Activated CD8-positive, alpha-beta memory T cell treated with anti-CD3 and anti-CD28 coated beads, Interleukin-2, amount 50 U/mL, for 1 hour (primary cell): ENCODE measurements around the gene SLCO3A1.

Experiments
- DNase-seq: peaks from one replicate; pipeline ENCODE4 v3.0.0-alpha.2; 2020; ENCODE audit errors: extremely low read depth

The SLCO3A1 gene

DNA sequence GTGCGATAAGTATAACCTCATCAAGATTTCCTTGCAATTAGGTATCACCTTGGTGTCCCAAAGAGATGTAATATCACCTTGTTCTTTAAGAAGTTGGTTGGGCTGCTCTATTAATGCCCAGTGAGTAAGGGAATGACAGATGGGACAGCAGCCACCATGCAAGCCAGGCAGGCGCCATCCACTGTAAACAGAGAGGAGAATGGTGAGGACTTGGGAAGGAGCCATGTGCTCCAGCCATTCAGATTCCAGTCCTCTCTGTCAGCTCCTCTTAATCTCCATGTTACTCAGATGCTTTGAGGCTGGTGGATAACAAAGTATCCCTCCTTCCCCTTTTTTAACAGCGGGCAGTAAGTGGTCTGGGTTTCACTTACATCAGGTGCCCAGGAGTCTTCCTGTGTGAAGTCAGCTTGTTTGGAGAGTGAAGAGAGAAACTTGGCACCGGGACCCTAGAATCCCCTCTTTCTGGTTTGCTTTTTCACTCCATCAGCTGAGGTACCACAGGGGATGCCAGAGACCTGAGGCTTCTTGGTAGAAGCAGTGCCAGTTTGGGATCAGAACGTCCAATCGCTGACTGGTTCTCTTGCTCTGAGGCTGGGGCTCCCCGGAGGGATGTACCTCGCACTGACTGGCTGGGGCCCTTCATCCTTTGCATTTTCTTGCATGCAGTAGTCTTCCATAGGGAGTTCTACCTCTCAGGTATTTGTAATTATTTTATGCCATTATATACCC lies 29.5 kb downstream of the SLCO3A1 start:
- DNase-seq, result no peak

DNA sequence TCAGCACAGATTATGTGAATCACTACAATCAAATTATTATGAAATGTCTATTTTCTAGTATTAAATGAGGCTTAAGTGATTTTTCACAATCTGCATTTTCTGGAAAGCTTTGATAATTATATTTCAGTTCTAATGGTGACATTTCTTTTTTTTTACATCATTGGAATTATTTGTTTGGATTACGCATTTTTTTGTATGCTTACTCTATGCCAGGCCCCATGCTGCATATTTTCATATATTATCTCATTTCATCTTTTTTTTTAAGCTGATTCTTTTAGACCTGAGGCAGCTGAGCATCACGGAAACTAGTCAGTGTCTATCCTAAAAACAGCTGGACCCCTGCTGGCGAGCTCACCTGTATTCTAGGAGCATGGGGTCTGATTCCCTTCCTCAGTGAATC lies 31.1 kb downstream of the SLCO3A1 start:
- no peak for DNase-seq

DNA sequence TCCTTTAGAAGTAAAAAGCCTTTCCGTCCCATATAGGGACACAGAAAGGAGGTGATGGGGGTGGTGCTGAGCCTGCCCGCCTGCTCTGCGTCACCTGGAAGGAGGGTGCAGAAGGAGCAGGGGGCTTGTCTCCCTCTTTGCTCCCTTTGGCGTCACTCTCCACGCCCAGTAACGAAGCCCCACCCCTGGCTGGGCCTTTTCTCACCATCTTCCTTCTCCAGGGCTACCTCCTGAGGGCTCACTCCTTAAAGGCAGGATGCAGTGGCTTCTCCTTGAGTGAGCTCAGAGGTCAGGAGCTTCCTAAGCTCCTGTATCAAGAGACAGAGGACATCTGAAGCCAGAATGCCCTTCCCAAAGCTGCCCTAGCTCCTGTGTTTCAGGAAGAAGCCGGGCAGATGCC lies 31.5 kb downstream of the SLCO3A1 start:
- DNase-seq, result no peak

DNA sequence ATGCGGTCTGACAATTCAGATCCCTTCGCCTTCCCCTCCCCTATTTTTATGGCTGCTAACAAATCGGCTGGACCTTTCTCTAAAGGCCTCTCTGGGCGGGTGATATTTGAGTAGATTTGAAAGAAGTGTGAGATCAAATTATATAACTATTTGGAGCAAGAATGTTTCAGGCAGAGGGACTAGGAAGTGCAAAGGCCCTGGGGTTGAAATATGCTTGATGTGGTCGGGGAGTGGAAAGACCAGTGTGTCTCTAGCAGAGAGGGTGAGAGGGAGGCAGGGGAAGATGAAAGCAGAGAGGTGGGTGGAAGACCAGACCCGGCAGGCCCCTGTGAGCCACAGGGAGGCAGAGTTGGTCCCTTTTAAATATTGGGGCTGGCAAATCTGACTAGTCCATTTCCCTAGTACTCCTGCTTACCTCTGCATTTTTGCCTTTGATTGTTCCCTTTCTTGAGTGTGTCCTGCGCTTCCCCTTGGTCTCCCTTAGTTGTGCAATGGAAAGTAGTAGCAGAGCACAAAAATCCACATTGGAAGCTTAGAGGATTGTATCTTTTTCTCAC lies 32.3 kb downstream of the SLCO3A1 start:
- no peak for DNase-seq

DNA sequence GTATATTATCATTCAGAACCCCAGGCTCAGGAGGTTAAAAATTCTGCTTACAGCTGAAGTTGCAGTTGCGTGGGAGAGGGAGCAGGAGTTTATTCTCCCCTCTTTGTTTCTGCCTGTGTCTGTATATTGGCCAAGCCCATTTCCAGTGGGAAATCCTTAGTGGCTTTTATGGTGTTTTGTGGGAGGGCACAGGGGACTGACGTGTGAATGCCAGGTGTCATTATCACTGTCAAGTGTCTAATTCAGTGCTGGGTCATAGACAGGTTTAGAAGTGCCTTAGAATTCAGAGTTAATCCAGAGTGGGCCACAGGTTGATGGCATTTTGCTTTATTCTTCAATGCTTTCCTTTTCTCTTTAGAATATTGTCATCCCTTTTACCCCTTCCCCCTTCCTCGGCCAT lies 33.4 kb downstream of the SLCO3A1 start:
- DNase-seq, result no peak

DNA sequence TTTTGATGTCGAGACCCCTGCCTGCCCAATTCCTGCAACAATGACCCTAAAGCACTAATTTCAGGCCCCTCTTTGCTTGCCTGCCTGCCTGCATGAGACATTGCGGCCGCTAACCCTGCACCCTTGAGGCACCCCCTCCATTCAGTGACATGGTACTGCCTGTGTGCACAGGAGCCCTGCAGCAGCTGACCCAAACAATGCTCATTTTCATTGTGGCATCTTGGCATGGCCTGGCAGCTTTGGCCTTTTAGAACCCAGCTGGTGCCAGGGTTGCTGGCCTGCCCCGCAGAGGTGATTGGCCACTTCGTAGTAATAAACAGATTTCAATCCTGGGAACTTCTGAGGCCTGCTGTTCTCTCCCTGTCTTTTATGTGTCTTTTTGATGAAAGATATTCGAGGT lies 33.8 kb downstream of the SLCO3A1 start:
- no peak for DNase-seq

DNA sequence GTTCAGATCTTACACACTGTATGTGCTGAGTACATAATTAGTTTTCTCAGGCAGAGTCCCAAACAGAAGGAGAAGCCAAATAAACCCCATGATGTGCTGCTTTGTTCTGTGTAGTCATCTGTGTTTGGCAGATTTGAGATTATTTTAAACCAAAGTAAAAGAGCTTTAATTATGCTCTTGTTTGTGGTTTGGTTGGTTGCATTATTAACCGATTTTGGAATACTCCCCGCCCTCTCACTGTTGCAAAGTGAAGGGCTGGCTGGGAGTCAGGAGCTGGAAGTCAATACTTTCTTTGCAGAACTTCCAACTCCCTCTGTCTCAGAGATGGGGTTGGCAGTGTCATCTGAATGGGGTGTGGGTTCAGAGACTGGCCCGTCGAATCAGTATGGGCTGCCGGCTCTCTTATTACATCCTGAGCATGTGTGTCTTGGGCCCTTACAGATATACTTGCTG lies 34.4 kb downstream of the SLCO3A1 start:
- DNase-seq, result no peak

DNA sequence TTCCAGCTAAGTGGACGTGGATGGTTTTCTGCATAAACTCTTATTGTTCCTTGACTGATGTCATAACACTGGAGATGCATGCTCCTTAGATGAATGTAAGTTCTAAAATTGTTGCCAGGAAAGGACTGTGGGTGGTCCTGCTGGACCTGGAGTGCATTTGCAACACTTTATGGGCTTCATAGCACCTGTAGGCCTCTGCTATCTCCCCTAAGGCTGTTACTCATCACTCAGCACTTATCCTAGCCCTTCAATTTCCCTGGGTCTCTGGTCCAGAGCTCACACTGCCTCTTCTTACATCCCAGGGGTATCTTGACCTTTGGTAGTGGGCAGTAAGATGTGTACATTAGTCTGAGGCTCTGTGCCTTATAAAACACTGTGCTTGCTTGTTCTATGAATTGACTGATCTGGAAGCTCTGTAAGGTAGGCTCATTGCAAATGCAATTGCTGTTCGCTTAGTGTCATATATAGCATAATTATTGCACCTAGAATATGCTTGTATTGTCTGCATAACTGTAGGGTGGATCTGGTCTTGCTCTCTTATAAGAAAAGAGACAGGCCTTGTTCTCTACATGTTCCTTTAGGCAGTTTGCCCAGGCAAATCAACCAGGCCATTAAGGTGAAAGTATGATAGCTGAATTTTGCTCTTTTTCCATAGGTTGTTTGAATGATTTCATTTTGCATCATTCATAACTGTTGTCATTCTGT lies 35.8 kb downstream of the SLCO3A1 start:
- DNase-seq, result no peak

DNA sequence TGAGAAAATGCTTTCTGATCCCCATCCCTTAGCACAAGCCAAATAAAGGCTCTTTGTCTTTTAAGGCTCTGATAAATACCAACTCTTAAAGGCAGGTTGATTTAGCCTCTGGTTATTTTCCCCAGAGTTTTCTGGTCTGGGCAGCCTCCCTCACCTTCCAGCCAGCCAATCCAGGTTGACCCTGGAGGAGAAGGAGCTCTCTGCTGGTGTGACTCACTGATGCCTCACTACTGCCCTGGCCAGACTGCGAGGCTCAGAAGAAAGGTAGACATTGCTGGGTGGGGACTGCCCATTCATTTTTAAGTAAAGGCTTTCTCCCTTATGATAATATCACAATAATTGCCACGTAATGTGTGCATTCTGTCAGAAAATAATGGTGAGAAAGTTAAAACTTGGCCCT lies 37.1 kb downstream of the SLCO3A1 start:
- DNase-seq, result no peak

DNA sequence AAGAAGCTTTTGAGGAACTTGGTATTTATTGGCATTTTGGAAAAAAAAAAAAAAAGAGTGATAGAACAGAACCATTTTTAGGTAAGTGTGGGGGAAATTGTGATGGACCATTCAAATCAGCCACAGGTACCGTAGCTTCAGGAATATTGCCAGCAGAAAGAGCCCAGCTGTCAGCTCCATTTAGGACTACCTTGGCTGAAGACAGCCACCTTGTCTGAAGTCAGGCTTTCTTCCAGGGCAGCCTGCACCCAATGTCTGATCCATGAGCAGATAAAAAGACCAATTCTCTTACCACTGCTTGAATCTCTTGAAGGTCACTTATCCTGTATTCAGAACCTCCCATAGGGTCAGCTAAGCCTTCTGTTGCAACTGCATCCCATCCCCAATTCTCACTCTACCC lies 37.6 kb downstream of the SLCO3A1 start:
- DNase-seq, result no peak

DNA sequence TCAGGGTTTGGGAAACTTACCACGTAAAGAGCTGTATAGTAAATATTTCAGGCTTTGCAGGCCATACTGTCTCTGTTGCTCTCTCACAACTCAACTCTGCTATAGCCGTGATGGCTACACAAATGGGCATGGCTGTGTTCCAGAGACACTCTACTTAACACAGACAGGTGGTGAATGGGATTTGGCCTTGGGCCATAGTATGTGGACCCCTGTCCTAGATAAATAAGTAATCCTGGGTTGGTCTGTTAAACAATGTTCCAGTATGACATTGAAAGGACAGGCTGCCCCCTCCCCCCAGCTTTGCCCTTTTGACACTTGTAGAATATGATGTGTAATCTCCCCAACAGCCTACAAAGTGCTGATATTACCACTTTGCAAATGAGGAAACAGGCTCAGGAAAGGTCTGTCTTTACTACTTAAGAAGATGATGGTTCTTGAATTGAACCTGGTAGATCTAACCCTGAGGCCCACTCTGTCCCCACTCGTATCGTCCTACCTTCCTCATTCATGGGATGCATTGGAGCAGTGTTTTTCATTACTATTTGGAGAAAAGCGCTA lies 38.4 kb downstream of the SLCO3A1 start:
- DNase-seq, result no peak

DNA sequence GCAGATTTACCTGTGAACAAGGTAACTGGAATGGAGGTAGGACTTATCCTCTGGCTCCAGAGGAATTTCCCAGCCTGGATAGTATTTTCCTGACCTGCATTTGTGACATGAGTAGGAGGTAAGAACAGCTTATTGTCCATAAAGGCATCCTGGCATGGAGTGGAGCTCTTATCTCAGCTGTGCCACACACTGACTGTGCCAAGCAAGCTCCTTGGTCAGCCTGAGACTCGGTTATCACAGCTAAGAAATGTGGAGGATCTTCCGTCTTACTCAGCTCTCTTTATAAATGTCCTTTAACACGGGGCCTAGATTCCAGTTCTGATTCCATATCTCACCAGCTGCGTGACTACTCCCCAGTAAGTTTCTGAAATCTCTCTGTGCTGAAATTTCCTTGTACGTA lies 38.9 kb downstream of the SLCO3A1 start:
- DNase-seq, result no peak

DNA sequence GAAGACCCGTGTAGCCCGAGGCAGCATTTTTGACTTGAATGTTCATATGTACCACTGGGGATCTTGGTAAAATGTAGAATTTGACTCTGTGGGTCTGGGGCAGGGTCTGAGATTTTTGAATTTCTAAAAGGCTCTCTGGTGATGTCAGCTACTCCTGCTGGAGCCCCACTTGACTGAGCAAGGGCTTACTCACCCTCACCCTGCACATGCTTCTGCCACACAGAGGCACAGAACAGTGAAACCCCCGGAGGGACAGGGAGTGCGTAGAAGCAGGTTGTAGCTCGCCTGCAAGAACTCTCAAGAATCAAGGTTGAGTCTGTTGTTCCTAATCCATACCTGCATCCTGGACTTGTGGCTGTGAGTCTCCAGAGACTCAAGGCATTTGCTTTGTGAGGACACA lies 41.1 kb downstream of the SLCO3A1 start:
- no peak for DNase-seq

DNA sequence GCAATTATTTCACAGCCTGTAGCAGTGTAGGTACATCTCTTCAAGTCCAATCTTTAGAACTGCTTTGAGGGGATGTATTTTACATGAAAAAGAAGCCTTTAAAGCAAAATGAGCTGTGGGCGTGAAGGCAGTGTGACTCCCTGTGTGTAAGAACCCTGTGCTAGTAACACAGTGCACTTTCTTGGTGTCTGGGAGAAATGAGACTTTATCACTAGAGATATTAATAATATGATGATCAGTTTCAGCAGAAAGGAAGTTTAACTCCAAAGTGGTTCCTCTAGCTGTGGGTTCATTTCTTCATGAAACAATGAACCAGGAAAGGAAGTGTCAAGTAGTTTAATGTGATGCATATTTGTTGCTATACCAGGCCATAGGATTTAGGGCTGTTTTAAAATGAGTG lies 41.5 kb downstream of the SLCO3A1 start:
- DNase-seq, result no peak

DNA sequence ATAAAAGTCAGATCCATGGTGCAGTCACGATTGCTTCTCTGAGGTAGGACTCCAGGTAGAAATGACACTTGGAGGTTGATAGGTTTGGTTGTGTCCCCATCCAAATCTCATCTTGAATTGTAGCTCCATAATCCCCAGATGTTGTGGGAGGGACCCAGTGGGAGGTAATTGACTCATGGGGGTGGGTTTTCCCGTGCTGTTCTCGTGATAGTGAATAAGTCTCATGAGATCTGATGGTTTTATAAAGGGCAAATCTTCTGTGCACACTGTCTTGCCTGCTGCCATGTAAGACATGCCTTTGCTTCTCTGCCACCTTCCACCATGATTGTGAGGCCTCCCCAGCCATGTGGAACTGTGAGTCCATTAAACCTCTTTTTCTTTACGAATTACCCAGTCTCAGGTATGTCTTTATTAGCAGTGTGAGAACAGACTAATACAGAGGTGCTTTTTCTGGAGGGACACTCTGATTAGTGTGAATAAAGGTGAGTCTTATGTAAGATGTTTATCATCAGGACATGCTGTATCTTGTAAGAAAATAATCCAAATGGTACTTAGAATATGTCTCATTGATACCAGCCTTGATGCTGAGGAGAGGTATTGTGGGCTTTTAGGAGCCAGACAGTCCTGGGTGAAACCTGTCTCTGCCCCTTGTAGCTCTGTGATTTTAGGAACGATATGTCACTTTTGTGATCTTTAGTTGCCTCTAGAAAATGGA lies 43.0 kb downstream of the SLCO3A1 start:
- no peak for DNase-seq

DNA sequence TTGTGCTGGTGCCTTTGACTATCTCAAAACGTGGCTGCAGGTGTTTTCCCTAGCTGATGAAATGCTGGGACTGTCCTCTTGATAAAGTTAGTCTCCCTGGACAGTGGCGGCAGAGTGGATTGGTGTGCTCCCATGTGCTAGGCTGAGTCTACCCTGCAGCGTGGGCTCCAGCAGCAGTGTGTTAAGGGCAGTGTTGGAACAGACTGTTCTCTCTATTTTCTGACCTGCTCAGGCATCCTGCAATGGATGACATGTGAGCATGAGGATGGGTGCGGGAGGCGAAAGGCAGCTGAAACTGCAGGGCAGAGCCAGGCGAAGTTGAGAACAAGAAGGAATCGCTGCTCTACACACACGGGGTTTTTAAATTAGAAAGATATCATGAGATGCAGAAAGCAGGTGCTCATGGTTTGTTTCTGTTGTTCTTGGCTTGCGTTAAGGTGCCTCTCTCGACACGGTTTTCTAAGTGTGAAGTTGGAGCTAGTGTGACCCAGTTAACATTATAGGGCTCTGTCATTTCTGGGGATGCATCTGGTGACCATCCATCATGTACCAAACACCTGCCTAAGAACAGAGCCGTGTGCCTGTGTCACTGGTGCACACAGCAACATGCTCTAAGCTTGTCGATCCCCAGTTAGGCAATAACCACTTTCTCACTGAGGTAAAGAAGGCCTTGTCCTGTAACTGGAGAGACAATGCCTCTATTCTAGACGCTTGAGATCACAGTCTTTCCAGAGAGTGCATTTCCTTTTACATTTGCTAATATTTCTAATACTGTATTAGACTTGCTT lies 44.3 kb downstream of the SLCO3A1 start:
- no peak for DNase-seq

DNA sequence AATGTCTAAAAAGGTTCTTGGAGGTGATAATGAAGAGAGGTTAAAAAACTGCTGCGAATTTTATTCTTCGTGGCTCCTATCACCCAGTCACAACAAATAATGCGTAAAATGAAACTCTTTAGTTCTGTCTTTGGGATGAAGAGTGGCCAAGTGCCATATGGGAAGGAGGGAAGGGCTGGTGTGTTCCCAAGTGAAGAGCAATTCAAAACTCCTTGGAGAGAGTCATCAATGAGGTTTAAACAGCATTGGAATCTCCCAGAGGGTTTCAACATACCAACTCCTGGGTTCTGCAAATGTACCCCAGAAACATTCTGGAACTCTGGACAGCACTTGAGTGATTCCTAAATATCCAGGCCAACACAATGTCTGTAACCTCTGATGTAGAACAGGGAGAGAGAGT lies 45.3 kb downstream of the SLCO3A1 start:
- DNase-seq, result no peak

DNA sequence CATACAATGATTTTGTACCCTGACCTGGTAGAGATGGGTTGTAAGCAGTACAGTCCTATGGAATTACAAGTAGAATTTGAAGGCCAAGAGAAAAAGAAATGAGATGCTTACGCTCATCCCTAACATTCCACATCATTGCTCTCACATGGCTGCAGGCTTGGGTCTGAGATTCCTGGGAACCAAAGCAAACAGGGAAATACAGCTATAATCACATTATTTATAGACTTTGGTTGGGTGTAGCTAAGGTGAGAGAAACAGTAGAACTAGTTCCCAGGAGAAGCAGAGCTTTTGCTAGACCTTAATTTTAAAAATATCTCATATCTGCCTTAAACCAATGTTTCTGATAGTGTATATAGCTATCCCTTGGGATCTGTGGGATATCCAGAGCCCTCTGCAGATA lies 51.4 kb downstream of the SLCO3A1 start:
- DNase-seq, result no peak

DNA sequence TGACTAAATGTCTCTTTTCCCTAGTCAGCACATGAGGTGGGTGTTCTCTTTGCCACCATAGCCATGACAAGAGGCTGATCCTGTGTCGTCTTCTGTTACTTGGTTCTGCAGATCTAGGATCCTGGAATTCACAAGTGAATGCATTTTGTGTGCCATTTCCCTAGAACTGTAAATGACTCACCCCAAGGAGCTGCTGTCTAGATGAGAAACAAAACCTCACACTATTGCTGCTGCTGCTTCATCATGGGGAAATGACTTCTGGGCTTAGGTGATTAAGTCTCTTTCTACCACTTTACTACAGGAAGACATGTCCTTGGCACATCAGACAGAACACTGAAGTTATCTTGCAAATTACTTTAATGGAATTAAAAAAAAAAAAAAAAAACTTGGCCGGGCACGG lies 54.9 kb downstream of the SLCO3A1 start:
- DNase-seq, result no peak

DNA sequence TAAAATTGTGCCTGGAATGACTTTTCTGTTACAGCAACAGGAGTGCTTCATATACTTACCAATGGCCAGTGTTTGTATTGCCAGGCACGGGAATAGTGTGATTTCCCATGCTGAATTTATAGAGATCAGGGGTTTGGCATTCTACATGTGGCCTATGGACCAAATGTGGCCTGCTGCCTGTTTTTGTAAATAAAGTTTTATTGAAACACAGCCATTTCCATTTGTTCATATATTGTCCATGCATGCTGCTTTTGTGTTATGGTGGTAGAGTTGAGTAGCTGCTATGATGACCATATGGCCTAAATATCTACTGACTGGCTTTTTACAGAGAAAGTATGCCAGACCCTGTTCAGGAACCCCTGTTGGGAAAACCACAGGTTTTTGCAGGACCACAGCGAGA lies 55.6 kb downstream of the SLCO3A1 start:
- no peak for DNase-seq

DNA sequence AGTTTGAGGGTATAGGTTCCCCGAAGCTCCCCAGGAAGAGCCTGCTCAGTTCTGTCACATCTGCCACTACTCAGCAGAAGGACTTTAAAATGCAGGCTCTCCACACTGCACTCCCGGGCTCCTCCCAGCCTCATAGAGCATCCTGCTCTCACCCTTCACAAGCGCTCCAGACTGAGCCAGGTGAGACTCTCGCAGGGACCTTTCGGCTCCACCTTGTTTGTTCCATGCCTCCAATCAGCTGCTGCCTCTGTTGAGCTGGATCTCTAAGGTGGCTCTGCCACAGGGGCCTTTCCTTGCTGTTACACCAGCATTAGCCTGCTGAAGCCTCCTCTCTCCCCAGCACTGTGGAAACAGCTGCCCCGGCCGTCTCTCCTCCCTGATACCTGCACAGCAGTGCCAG lies 56.1 kb downstream of the SLCO3A1 start:
- DNase-seq, result no peak

DNA sequence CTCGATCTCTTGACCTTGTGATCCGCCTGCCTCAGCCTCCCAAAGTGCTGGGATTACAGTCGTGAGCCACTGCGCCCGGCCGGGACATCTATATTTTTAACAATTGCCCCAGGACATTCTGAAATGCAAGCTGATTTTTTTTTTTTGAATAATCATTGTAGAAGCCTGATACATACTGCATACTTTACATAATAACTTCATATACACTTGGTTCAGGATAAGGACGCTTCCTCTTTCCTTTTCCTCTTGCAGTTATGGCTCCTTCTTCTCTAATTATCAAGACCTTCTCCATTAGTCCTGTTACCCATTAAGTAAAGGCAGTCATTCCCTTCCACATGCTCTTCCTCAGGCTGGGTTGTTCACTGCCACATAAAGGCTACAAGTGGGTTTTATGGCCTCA lies 58.3 kb downstream of the SLCO3A1 start:
- DNase-seq, result no peak
